PC-9 (cell line): ENCODE measurements around the gene HBE1. TPM values are rescaled to one million over a fixed set of nuclear protein-coding genes. Genes with fewer than 3 reads are reported as not detected.

Experiments used
- BruUV-seq: library from RNA; stranded (reverse); fragments of 400-500 nt; replicated peaks from 2 replicates; lab custom pipeline; 2021; lab: Mats Ljungman, UMichigan
- CTCF ChIA-PET: fragments of 300-600 bp; sonication (Branson Sonifier 250); formaldehyde crosslinking; loops from one replicate; lab custom pipeline; 2022; ENCODE audit warnings: antibody characterized with exemption; lab: Charles Lee
- POLR2A ChIA-PET: fragments of 300-600 bp; sonication (Branson Sonifier 250); formaldehyde crosslinking; loops from one replicate; lab custom pipeline; 2022; ENCODE audit warnings: antibody characterized with exemption; ENCODE audit not compliant: unreplicated experiment; lab: Charles Lee
- DNase-seq, 2 experiments: peaks; one replicate each; pipeline versions ENCODE4 v3.0.0 to v3.0.0-alpha.2; 2015 to 2022; ENCODE audit warnings: mixed read lengths in 1 of 2
- H2AFZ ChIP-seq: fragments of 200-600 bp; sonication (generic); 2 replicates; pipeline ENCODE4 v1.8.1; 2017; ENCODE audit warnings: antibody characterized with exemption
- H3F3A ChIP-seq: fragments of 200-600 bp; sonication (generic); 2 replicates; pipeline ENCODE4 v1.8.1; 2017; ENCODE audit warnings: antibody characterized with exemption, mild to moderate bottlenecking, low read depth; ENCODE audit not compliant: insufficient read depth
- H3K27ac ChIP-seq: fragments of 200-600 bp; sonication (generic); 2 replicates; pipeline ENCODE4 v1.6.1; 2016; ENCODE audit warnings: mixed run types
- H3K27me3 ChIP-seq: fragments of 200-600 bp; sonication (generic); 2 replicates; pipeline ENCODE4 v1.6.1; 2016; ENCODE audit warnings: low read depth, mixed run types; ENCODE audit not compliant: insufficient read depth
- H3K36me3 ChIP-seq: fragments of 200-600 bp; sonication (generic); 2 replicates; pipeline ENCODE4 v1.6.1; 2016; ENCODE audit warnings: low read depth, mixed run types
- H3K4me1 ChIP-seq: fragments of 200-600 bp; sonication (generic); replicated peaks from 2 replicates; pipeline ENCODE4 v1.6.1; 2016; ENCODE audit warnings: mixed run types; ENCODE audit not compliant: insufficient read depth
- H3K4me2 ChIP-seq: fragments of 200-600 bp; sonication (generic); 2 replicates; pipeline ENCODE4 v1.6.1; 2017; ENCODE audit warnings: mixed run types
- H3K4me3 ChIP-seq: fragments of 200-600 bp; sonication (generic); 2 replicates; pipeline ENCODE4 v1.6.1; 2016; ENCODE audit warnings: mixed run types
- H3K79me2 ChIP-seq: fragments of 200-600 bp; sonication (generic); 2 replicates; pipeline ENCODE4 v1.6.1; 2017; ENCODE audit warnings: low read depth, mixed run types
- H3K9me2 ChIP-seq: fragments of 200-600 bp; sonication (generic); 2 replicates; pipeline ENCODE4 v1.8.1; 2017; ENCODE audit warnings: mild to moderate bottlenecking; ENCODE audit not compliant: insufficient read depth
- H3K9me3 ChIP-seq: fragments of 200-600 bp; sonication (generic); 2 replicates; pipeline ENCODE4 v1.8.1; 2016; ENCODE audit warnings: low read depth; ENCODE audit not compliant: insufficient read depth
- H4K20me1 ChIP-seq: fragments of 200-600 bp; sonication (generic); 2 replicates; pipeline ENCODE4 v1.8.1; 2017; ENCODE audit not compliant: insufficient read depth
- EZH2 ChIP-seq: fragments of 200-600 bp; sonication (generic); IDR thresholded peaks from 2 replicates; pipeline ENCODE4 v1.8.0; 2017; ENCODE audit warnings: antibody characterized with exemption, low read depth
- intact Hi-C: fragments of 100-400 bp; cut with micrococcal nuclease; formaldehyde crosslinking; loops from one replicate; pipeline ENCODE4 v1.10.0; 2022; ENCODE audit not compliant: unreplicated experiment
- total RNA-seq: library from RNA; stranded (reverse); gene quantifications from 2 replicates; pipeline ENCODE4 v1.2.3, GENCODE V29; 2021
- TF ChIP-seq, protein P1 (sequence below): fragments of 200-600 bp; sonication (generic); conservative IDR thresholded peaks from 2 replicates; pipeline ENCODE4 v1.6.1; 2017; ENCODE audit warnings: mixed run types, antibody characterized with exemption, mild to moderate bottlenecking, moderate library complexity

Gene HBE1
- total RNA-seq, 1 experiment from 2014 or later: 1.4 TPM

DNA sequence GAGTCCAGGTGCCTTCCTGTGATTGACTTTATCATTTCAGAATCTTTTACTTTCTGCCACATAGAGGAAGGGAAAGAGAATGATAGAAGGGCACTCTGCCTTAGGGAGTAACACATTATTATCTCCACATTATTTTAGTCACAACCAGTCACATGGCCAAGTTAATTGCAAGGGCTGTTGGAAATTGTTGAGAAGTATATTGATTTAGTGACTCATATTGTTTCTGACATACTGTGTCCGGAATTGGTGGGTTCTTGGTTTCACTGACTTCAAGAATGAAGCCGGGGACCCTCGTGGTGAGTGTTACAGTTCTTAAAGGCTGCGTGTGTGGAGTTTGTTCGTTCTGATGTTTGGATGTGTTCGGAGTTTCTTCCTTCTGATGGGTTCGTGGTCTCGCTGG, 23.3 kb upstream of the HBE1 start:
- no peak for TF ChIP-seq EZH2
- TF ChIP-seq, protein P1, sequence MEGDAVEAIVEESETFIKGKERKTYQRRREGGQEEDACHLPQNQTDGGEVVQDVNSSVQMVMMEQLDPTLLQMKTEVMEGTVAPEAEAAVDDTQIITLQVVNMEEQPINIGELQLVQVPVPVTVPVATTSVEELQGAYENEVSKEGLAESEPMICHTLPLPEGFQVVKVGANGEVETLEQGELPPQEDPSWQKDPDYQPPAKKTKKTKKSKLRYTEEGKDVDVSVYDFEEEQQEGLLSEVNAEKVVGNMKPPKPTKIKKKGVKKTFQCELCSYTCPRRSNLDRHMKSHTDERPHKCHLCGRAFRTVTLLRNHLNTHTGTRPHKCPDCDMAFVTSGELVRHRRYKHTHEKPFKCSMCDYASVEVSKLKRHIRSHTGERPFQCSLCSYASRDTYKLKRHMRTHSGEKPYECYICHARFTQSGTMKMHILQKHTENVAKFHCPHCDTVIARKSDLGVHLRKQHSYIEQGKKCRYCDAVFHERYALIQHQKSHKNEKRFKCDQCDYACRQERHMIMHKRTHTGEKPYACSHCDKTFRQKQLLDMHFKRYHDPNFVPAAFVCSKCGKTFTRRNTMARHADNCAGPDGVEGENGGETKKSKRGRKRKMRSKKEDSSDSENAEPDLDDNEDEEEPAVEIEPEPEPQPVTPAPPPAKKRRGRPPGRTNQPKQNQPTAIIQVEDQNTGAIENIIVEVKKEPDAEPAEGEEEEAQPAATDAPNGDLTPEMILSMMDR: no peak
- no peak for DNase-seq
- no TSS peak for BruUV-seq
- no peaks in the 10 kb centered on the region for H3K9me3 ChIP-seq
- H3K36me3 ChIP-seq: no peaks in the 10 kb centered on the region
- H3K27ac ChIP-seq: no peak overlapping the region
- no peaks in the 10 kb centered on the region for H3F3A ChIP-seq
- H2AFZ ChIP-seq: no peak overlapping the region
- intact Hi-C loops: no loop called here
- H4K20me1 ChIP-seq: no peaks in the 10 kb centered on the region
- no peaks in the 10 kb centered on the region for H3K4me1 ChIP-seq
- ChIA-PET POLR2A (no interaction called here), CTCF (no interaction called here)
- H3K4me2 ChIP-seq: no peak overlapping the region
- H3K4me3 ChIP-seq: no peak overlapping the region
- H3K27me3 ChIP-seq: no peaks in the 10 kb centered on the region
- H3K9me2 ChIP-seq: no peaks in the 10 kb centered on the region
- H3K79me2 ChIP-seq: no peaks in the 10 kb centered on the region

DNA sequence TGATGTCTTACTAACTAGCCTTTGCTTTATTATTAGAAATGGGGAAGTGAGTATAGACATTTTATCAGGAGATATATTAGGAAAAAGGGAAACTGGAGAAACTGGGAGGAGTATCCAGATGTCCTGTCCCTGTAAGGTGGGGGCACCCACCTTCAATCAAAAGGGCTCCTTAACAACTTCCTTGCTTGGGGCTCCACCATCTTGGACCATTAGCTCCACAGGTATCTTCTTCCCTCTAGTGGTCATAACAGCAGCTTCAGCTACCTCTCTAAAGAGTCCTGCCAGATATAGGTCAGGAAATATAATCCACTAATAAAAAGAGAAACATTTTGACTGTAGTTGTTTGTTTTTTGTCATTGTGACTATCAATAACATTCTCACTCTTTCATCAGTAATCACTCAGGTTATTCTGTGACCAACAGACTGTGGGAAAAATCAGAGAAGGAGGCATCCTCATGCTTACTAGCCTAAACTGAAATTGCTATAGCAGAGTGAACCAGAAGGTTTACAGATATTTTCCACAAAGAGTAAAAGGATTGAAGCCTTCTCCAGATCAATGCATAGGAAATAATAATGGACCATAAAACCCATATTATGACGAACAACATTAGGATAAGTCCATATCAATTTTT, 21.6 kb upstream of the HBE1 start:
- H2AFZ ChIP-seq: no peak overlapping the region
- TF ChIP-seq, protein P1: peak; percentile 58
- TF ChIP-seq EZH2: no peak
- no peaks in the 10 kb centered on the region for H3K36me3 ChIP-seq
- H3F3A ChIP-seq: no peaks in the 10 kb centered on the region
- no peaks in the 10 kb centered on the region for H3K27me3 ChIP-seq
- H3K4me1 ChIP-seq: no peaks in the 10 kb centered on the region
- H3K4me2 ChIP-seq: no peak overlapping the region
- intact Hi-C loops: loop anchor here (1.0 to 2.0 kb wide), 2 partner anchors 86 to 167 kb away; no protein-coding TSS in a partner anchor
- H4K20me1 ChIP-seq: no peaks in the 10 kb centered on the region
- no peak for DNase-seq
- H3K9me3 ChIP-seq: no peaks in the 10 kb centered on the region
- no peaks in the 10 kb centered on the region for H3K9me2 ChIP-seq
- no TSS peak for BruUV-seq
- POLR2A ChIA-PET: interaction anchor here (0.6 kb wide), 1 partner anchor 755 kb away, joined by 6 read pairs; no protein-coding TSS in a partner anchor
- no peak overlapping the region for H3K4me3 ChIP-seq
- H3K79me2 ChIP-seq: no peaks in the 10 kb centered on the region
- CTCF ChIA-PET: no interaction called here
- H3K27ac ChIP-seq: no peak overlapping the region

DNA sequence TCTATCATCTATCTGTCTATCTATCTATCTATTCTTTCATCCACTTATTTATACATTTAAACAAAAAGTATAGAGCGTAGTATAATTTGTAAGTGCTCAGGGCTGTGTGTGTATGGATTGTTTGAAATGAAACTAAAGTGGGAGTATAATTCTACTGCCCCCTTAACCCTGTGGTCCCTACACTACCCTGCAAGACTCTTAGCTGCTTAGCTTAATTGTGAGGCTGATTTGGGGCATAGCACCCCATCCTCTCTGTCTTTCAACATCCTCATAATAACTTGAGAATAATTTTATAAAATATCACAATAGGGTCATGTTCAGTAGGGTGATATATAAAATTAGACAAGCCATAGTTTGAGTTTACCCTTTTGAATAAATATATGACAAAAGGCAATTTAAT, 20.4 kb upstream of the HBE1 start:
- intact Hi-C loops: loop anchor here (2.0 kb wide), 1 partner anchor 165 kb away; no protein-coding TSS in a partner anchor
- TF ChIP-seq, protein P1: no peak
- no peak for TF ChIP-seq EZH2
- BruUV-seq: no TSS peak

More for the DNA sequence above, 20.4 kb upstream of the HBE1 start:
- Histone ChIP-seq H2AFZ (no peak overlapping the region), H3K9me3 (no peaks in the 10 kb centered on the region), H3K4me2 (no peak overlapping the region), H4K20me1 (no peaks in the 10 kb centered on the region), H3K27ac (no peak overlapping the region), H3K4me3 (no peak overlapping the region), H3K4me1 (no peaks in the 10 kb centered on the region), H3K79me2 (no peaks in the 10 kb centered on the region), H3K27me3 (no peaks in the 10 kb centered on the region), H3F3A (no peaks in the 10 kb centered on the region), H3K36me3 (no peaks in the 10 kb centered on the region), H3K9me2 (no peaks in the 10 kb centered on the region)
- no peak for DNase-seq
- POLR2A ChIA-PET: no interaction called here
- CTCF ChIA-PET: no interaction called here
